ENCODE measurements around the gene CAMKMT. TPM values are rescaled to one million over a fixed set of nuclear protein-coding genes. Genes with fewer than 3 reads are reported as not detected.

CAMKMT gene
- total RNA-seq, 2 donors from 2014 or later, result 10.7 to 11.6 TPM

- no peaks in the 10 kb centered on the region for H3K4me1 ChIP-seq
- TF ChIP-seq CTCF (IDR thresholded peaks at IDR 0.05), result no peak
These were observed 30.9 kb upstream of the CAMKMT start for GRCh38 chr2:44330801-44331200.

GRCh38 chr2:44333994-44334393 is 27.8 kb upstream of the CAMKMT start:
- no peak for TF ChIP-seq CTCF (IDR thresholded peaks at IDR 0.05)
- Histone ChIP-seq H3K4me1 (no peaks in the 10 kb centered on the region), H3K9me3 (no peaks in the 10 kb centered on the region), H3K36me3 (peaks cover 4% of the 10 kb centered on the region), H3K9ac (ENCODE audit: low read depth in 2 of 2, low read length in 2 of 2) (no peak overlapping the region), H3K27ac (no peak overlapping the region), H3K27me3 (no peaks in the 10 kb centered on the region), H3K4me3 (no peak overlapping the region)
- no peak for DNase-seq
- intact Hi-C loops (cut with DNase I), result no loop called here

More at GRCh38 chr2:44330801-44331200, 30.9 kb upstream of the CAMKMT start:
- no peaks in the 10 kb centered on the region for H3K9me3 ChIP-seq
- no peak overlapping the region for H3K27ac ChIP-seq
- peaks cover 6% of the 10 kb centered on the region for H3K36me3 ChIP-seq
- H3K27me3 ChIP-seq, result no peaks in the 10 kb centered on the region
- H3K9ac ChIP-seq (ENCODE audit: low read depth in 2 of 2, low read length in 2 of 2), result no peak overlapping the region
- DNase-seq, result no peak
- intact Hi-C loops (cut with DNase I), result no loop called here
- H3K4me3 ChIP-seq, result no peak overlapping the region

- no peaks in the 10 kb centered on the region for H3K9me3 ChIP-seq
- DNase-seq, result no peak
- H3K27ac ChIP-seq, result no peak overlapping the region
- no peak overlapping the region for H3K9ac ChIP-seq (ENCODE audit: low read depth in 2 of 2, low read length in 2 of 2)
- H3K36me3 ChIP-seq, result no peaks in the 10 kb centered on the region
- H3K4me1 ChIP-seq, result no peaks in the 10 kb centered on the region
- H3K4me3 ChIP-seq, result no peak overlapping the region
- intact Hi-C loops (cut with DNase I), result no loop called here
- no peak for TF ChIP-seq CTCF (IDR thresholded peaks at IDR 0.05)
- H3K27me3 ChIP-seq, result no peaks in the 10 kb centered on the region
These were observed 25.8 kb upstream of the CAMKMT start for GRCh38 chr2:44335806-44336538.

GRCh38 chr2:44342854-44343253 is 18.9 kb upstream of the CAMKMT start:
- Histone ChIP-seq H3K9me3 (no peaks in the 10 kb centered on the region), H3K27me3 (no peaks in the 10 kb centered on the region), H3K9ac (ENCODE audit: low read depth in 2 of 2, low read length in 2 of 2) (no peak overlapping the region), H3K4me3 (no peak overlapping the region), H3K36me3 (no peaks in the 10 kb centered on the region), H3K27ac (no peak overlapping the region), H3K4me1 (no peaks in the 10 kb centered on the region)
- no peak for TF ChIP-seq CTCF (IDR thresholded peaks at IDR 0.05)
- intact Hi-C loops (cut with DNase I), result loop anchor here (5.0 kb wide), 1 partner anchor 301 kb away; no protein-coding TSS in a partner anchor
- no peak for DNase-seq

GRCh38 chr2:44347526-44347925 is 14.2 kb upstream of the CAMKMT start:
- no peak overlapping the region for H3K4me3 ChIP-seq
- H3K9me3 ChIP-seq, result no peaks in the 10 kb centered on the region
- no peak overlapping the region for H3K9ac ChIP-seq (ENCODE audit: low read depth in 2 of 2, low read length in 2 of 2)
- DNase-seq, result no peak
- H3K4me1 ChIP-seq, result no peaks in the 10 kb centered on the region
- no peak for TF ChIP-seq CTCF (IDR thresholded peaks at IDR 0.05)
- intact Hi-C loops (cut with DNase I), result no loop called here
- no peaks in the 10 kb centered on the region for H3K36me3 ChIP-seq
- no peak overlapping the region for H3K27ac ChIP-seq
- no peaks in the 10 kb centered on the region for H3K27me3 ChIP-seq

Data from colonic mucosa (tissue), 4 donors.